ENCODE data around the gene RADIL. TPM values are rescaled to one million over a fixed set of nuclear protein-coding genes. Genes with fewer than 3 reads are reported as not detected.

Gene RADIL
- total RNA-seq, 4 donors from 2014 or later, result 23.2 to 31.0 (median 27.1) TPM

GRCh38 chr7:4772306-4772705 is 111.2 kb downstream of the RADIL start:
- Histone ChIP-seq H3K27ac (no peak overlapping the region), H3K9me3 (no peaks in the 10 kb centered on the region), H3K27me3 (no peaks in the 10 kb centered on the region), H3K4me1 (peaks cover 0 to 28% (median 12%) of the 10 kb centered on the region in 4 donors), H3K36me3 (peaks cover 0 to 14% (median 0%) of the 10 kb centered on the region in 3 donors), H3K4me3 (no peak overlapping the region)
- no peak for DNase-seq (ENCODE audit: low spot score in 2 of 2)
- 92 to 97% methylated on average over 6 of the region's 6 CpGs for WGBS, 2 donors
- TF ChIP-seq CTCF (IDR thresholded peaks at IDR 0.05) (no peak), POLR2A (IDR thresholded peaks at IDR 0.05) (no peak), EP300 (IDR thresholded peaks at IDR 0.05) (no peak)

DNA sequence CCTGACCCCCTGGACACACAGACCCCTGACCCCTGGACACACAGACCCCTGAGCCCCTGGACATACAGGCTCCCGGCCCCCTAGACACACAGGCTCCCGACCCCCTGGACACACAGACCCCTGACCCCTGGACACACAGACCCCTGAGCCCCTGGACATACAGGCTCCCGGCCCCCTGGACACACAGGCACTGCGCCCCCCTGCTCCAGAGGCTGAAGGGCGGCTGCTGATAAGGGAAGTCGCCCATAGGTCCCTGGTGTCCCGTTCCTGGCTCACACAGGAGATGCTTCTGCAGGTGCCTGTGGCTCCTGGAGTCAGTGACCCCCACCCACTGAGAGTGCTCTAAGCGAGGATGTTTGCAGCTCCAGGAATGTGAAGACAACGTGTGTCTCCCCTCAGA is 111.8 kb downstream of the RADIL start:
- no peak overlapping the region for H3K4me3 ChIP-seq
- WGBS, 2 donors, result 56 to 76% methylated on average over 3 to 5 of the region's 9 CpGs
- H3K9me3 ChIP-seq, result no peaks in the 10 kb centered on the region
- no peak overlapping the region for H3K27ac ChIP-seq
- no peak for TF ChIP-seq EP300 (IDR thresholded peaks at IDR 0.05)
- TF ChIP-seq POLR2A (IDR thresholded peaks at IDR 0.05), result no peak
- TF ChIP-seq CTCF (IDR thresholded peaks at IDR 0.05), result no peak
- peaks cover 0 to 15% (median 0%) of the 10 kb centered on the region in 3 donors for H3K36me3 ChIP-seq
- no peak for DNase-seq (ENCODE audit: low spot score in 2 of 2)
- peaks cover 0 to 22% (median 12%) of the 10 kb centered on the region in 4 donors for H3K4me1 ChIP-seq
- H3K27me3 ChIP-seq, result no peaks in the 10 kb centered on the region

DNA sequence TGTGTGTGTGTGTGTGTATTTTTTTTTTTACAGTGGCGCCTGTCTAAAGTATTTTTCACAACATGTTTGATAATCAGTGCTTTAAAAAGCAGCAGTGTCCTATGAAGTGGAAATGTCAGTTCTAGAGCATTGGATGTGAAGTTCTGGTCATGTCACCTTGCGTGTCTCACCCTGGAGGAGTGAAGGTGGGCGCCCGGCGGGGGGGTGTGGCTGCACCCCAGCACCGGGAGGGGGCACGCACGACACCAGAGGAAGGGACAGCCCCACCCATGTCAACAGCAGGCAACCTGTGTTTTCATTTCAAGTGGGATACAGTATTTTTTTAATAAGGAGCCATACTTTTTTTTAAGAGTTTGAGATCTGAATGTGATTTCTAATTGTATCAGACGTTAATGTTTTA is 112.6 kb downstream of the RADIL start:
- no peak for TF ChIP-seq POLR2A (IDR thresholded peaks at IDR 0.05)
- TF ChIP-seq EP300 (IDR thresholded peaks at IDR 0.05), result no peak
- no peak for TF ChIP-seq CTCF (IDR thresholded peaks at IDR 0.05)
- peaks cover 0 to 18% (median 6%) of the 10 kb centered on the region in 4 donors for H3K4me1 ChIP-seq
- DNase-seq (ENCODE audit: low spot score in 2 of 2), result no peak
- WGBS, 2 donors, result 81 to 85% methylated on average over 9 of the region's 9 CpGs
- H3K4me3 ChIP-seq, result no peak overlapping the region
- H3K36me3 ChIP-seq, result peaks cover 0 to 22% (median 0%) of the 10 kb centered on the region in 3 donors
- no peak overlapping the region for H3K27ac ChIP-seq
- no peaks in the 10 kb centered on the region for H3K27me3 ChIP-seq
- no peaks in the 10 kb centered on the region for H3K9me3 ChIP-seq

DNA sequence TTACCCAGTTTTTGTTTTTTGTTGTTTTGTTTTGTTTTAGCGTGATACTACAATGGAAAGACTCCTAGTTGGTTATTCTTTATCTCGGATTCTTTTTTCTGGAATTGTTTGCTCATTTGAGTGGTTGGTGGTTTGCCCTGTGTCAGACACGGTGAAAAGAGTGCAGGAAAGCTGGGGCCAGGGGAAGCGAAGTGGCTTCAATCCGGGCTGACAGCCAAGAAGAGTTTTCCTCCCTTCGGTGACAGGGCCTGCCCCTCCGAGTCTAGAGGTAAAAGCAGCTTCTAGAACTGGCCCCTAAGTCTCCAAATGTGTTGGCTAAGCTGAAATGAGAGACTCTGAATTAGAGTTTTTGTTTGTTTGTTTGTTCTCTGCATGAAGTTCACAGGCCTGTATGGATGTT is 113.8 kb downstream of the RADIL start:
- DNase-seq (ENCODE audit: low spot score in 2 of 2), result no peak
- H3K27ac ChIP-seq, result no peak overlapping the region
- peaks cover 0 to 17% (median 6%) of the 10 kb centered on the region in 4 donors for H3K4me1 ChIP-seq
- peaks cover 0 to 33% (median 0%) of the 10 kb centered on the region in 3 donors for H3K36me3 ChIP-seq
- 39 to 51% methylated on average over 7 of the region's 7 CpGs for WGBS, 2 donors
- no peaks in the 10 kb centered on the region for H3K27me3 ChIP-seq
- no peak for TF ChIP-seq EP300 (IDR thresholded peaks at IDR 0.05)
- TF ChIP-seq CTCF (IDR thresholded peaks at IDR 0.05), result no peak
- TF ChIP-seq POLR2A (IDR thresholded peaks at IDR 0.05), result no peak
- H3K9me3 ChIP-seq, result no peaks in the 10 kb centered on the region
- no peak overlapping the region for H3K4me3 ChIP-seq

DNA sequence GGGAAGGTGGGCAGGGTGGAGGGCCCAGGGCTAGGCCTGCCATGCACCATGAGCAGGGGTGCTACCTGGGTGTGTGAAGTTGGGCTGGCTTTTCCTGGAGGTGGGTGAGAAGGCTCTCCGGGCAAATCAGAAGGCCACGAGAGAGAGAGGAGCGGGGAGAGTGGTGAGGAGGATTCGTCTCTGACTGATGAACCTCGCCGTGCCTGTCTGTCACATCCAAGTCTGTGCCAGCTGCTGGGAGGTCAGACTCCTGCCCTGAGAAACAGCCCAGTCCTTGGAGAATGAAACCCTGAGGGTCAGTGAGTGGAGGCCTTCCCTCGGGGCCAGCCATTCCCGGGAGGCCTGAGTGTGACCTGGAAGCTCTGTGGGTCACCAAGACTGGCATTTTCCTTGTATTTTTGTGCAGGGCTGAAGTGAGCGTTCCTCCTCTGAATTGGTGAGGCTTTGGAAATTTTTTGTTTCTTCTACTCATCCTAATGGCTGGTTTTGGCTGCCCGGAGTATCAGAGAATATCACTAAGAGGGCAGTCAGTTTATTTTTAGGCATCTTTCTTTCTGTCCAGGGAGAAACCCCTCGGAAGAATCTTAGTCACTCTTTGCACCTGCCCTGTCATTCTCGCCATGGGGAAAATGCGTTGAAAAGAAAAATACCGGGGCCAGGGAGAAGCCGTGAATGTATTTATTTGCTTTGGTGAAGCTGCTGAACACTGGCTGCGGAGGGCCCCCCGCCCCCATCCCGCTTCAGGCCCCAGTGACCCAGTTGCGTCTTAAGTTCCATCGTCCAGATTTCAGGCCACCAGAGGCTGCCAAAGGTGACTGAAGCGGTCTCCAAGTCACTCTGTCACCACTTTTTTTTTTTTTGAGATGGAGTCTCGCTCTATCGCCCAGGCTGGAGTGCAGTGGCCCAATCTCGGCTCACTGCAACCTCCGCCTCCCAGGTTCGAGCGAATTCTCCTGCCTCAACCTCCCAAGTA is 114.6 kb downstream of the RADIL start:
- peaks cover 0 to 8% (median 1%) of the 10 kb centered on the region in 4 donors for H3K4me1 ChIP-seq
- TF ChIP-seq EP300 (IDR thresholded peaks at IDR 0.05), result no peak
- no peak for TF ChIP-seq CTCF (IDR thresholded peaks at IDR 0.05)
- TF ChIP-seq POLR2A (IDR thresholded peaks at IDR 0.05), result no peak

More for the DNA sequence above, 114.6 kb downstream of the RADIL start:
- Histone ChIP-seq H3K27me3 (no peaks in the 10 kb centered on the region), H3K36me3 (peaks cover 0 to 42% (median 0%) of the 10 kb centered on the region in 3 donors), H3K4me3 (no peak overlapping the region), H3K27ac (no peak overlapping the region), H3K9me3 (no peaks in the 10 kb centered on the region)
- 79% methylated on average over 27 of the region's 27 CpGs for WGBS, 2 donors
- DNase-seq (ENCODE audit: low spot score in 2 of 2), result no peak

Measured in tibial nerve (tissue), 4 donors.